Hepatocyte (in vitro differentiated cells): ENCODE data around the gene ARHGAP30. TPM values are rescaled to one million over a fixed set of nuclear protein-coding genes. Genes with fewer than 3 reads are reported as not detected.

Experiments
- DNase-seq: peaks from one replicate; pipeline ENCODE4 v3.0.0-alpha.2; 2016; ENCODE audit warnings: low spot score
- H2AFZ ChIP-seq: fragments of 200-600 bp; sonication (generic); 2 replicates; pipeline ENCODE4 v1.6.0; 2016; ENCODE audit warnings: antibody characterized with exemption, mild to moderate bottlenecking
- H3K27ac ChIP-seq: fragments of 200-600 bp; sonication (generic); 2 replicates; pipeline ENCODE4 v1.5.1; 2016; ENCODE audit warnings: mild to moderate bottlenecking
- H3K27me3 ChIP-seq: fragments of 200-600 bp; sonication (generic); 2 replicates; pipeline ENCODE4 v1.6.1; 2016
- H3K36me3 ChIP-seq: fragments of 200-600 bp; sonication (generic); replicated peaks from 2 replicates; pipeline ENCODE4 v1.5.1; 2016; ENCODE audit warnings: low read depth; ENCODE audit not compliant: insufficient read depth
- H3K4me1 ChIP-seq: fragments of 200-600 bp; sonication (generic); 2 replicates; pipeline ENCODE4 v1.5.1; 2016; ENCODE audit warnings: mild to moderate bottlenecking, moderate library complexity; ENCODE audit not compliant: insufficient read depth
- H3K4me2 ChIP-seq: fragments of 200-600 bp; sonication (generic); 2 replicates; pipeline ENCODE4 v1.6.0; 2016
- H3K4me3 ChIP-seq: fragments of 200-600 bp; sonication (generic); 2 replicates; pipeline ENCODE4 v1.5.1; 2016; ENCODE audit warnings: mild to moderate bottlenecking
- H3K79me2 ChIP-seq: fragments of 200-600 bp; sonication (generic); 2 replicates; pipeline ENCODE4 v1.6.0; 2017; ENCODE audit warnings: mild to moderate bottlenecking
- H3K9me2 ChIP-seq: fragments of 200-600 bp; sonication (generic); replicated peaks from 2 replicates; pipeline ENCODE4 v1.6.0; 2017; ENCODE audit warnings: mild to moderate bottlenecking; ENCODE audit not compliant: insufficient read depth
- H3K9me3 ChIP-seq: fragments of 200-600 bp; sonication (generic); 2 replicates; pipeline ENCODE4 v1.5.1; 2016; ENCODE audit warnings: low read depth, mild to moderate bottlenecking
- H4K20me1 ChIP-seq: fragments of 200-600 bp; sonication (generic); 2 replicates; pipeline ENCODE4 v1.6.0; 2016; ENCODE audit warnings: mild to moderate bottlenecking; ENCODE audit not compliant: insufficient read depth, poor library complexity, severe bottlenecking
- EZH2 ChIP-seq: fragments of 200-600 bp; sonication (generic); IDR thresholded peaks from 2 replicates; pipeline ENCODE4 v1.6.1; 2016; ENCODE audit warnings: antibody characterized with exemption, mild to moderate bottlenecking, borderline replicate concordance
- EZH2phosphoT487 ChIP-seq: fragments of 200-600 bp; sonication (generic); IDR thresholded peaks from one replicate; pipeline ENCODE4 v1.6.1; 2018; ENCODE audit warnings: antibody characterized with exemption, mild to moderate bottlenecking, low read depth, moderate library complexity; ENCODE audit not compliant: unreplicated experiment, severe bottlenecking
- WGBS: methylation state at CpG from one replicate; pipeline ENCODE4 v1.1.6; 2016; ENCODE audit warnings: low lambda C conversion rate; ENCODE audit errors: missing lambda C conversion rate; 5-methylcytosine and 5-hydroxymethylcytosine counted together
- polyA plus RNA-seq: library from polyadenylated mRNA; unstranded; fragments of >200 nt; fragmentation: Nextera tagmentation; extraction: Ambion mirVana; gene quantifications from 2 replicates; pipeline ENCODE4 v1.2.1, GENCODE V29; 2016
- total RNA-seq: library from RNA; depleted of rRNA; stranded (reverse); fragments of >200 nt; gene quantifications from 2 replicates; pipeline ENCODE4 v1.2.3, GENCODE V29; 2014
- TF ChIP-seq, protein P1 (sequence below): fragments of 200-600 bp; sonication (generic); IDR thresholded peaks from 2 replicates; pipeline ENCODE4 v1.5.1; 2016; ENCODE audit warnings: antibody characterized with exemption, mild to moderate bottlenecking; ENCODE audit not compliant: poor library complexity

ARHGAP30 gene
- total and polyA plus RNA-seq, 2 experiments from 2014 or later = 0.80 to 1.7 TPM

DNA sequence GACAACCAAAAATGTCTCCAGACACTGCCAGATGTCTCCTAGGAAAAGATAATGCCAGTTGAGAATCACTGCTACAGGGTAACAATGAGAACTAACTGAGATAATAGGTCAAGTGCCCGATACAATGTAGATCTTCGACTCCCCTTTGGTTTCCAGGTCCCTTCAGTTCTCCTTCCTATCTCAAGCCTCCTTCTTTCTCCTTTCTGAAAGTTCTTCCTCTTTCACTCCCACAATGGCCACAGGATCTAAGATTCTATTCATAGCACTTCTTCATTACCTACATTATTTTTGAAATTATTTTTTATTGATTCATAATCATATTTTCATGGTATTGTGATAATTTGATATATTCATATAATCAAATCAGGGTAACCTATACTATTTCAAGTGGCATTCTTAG, 41.8 kb upstream of the ARHGAP30 start:
- DNase-seq = no peak
- Histone ChIP-seq H3K79me2 (peaks cover 97% of the 10 kb centered on the region), H3K9me2 (no peaks in the 10 kb centered on the region), H3K4me3 (no peak overlapping the region), H3K4me1 (peaks cover 6% of the 10 kb centered on the region), H2AFZ (no peak overlapping the region), H3K36me3 (no peaks in the 10 kb centered on the region), H3K27ac (no peak overlapping the region), H3K27me3 (no peaks in the 10 kb centered on the region), H4K20me1 (peaks cover 10% of the 10 kb centered on the region), H3K9me3 (no peaks in the 10 kb centered on the region), H3K4me2 (no peak overlapping the region)
- 95% methylated on average over 2 of the region's 2 CpGs for WGBS
- TF ChIP-seq, protein P1, sequence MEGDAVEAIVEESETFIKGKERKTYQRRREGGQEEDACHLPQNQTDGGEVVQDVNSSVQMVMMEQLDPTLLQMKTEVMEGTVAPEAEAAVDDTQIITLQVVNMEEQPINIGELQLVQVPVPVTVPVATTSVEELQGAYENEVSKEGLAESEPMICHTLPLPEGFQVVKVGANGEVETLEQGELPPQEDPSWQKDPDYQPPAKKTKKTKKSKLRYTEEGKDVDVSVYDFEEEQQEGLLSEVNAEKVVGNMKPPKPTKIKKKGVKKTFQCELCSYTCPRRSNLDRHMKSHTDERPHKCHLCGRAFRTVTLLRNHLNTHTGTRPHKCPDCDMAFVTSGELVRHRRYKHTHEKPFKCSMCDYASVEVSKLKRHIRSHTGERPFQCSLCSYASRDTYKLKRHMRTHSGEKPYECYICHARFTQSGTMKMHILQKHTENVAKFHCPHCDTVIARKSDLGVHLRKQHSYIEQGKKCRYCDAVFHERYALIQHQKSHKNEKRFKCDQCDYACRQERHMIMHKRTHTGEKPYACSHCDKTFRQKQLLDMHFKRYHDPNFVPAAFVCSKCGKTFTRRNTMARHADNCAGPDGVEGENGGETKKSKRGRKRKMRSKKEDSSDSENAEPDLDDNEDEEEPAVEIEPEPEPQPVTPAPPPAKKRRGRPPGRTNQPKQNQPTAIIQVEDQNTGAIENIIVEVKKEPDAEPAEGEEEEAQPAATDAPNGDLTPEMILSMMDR = no peak
- TF ChIP-seq EZH2phosphoT487 = no peak
- TF ChIP-seq EZH2 = no peak

DNA sequence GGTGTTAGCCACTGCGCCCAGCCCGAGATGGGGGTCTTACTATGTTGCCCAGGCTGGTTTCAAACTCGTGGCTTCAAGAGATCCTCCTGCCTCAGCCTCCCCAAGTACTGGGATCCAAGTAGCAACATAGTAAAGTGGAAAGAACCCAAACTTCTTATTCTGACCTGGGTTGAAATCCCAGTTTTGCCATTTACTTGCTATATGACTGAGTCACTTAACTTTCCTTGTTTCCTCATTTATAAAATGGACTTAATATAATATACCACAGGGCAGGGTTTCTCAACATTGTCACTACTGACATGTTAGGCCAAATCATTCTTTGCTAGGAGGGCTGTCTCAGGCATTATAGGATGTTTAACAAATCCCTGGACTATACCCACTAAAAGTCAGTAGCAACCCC, 41.4 kb upstream of the ARHGAP30 start:
- Histone ChIP-seq H3K9me2 (no peaks in the 10 kb centered on the region), H3K27me3 (no peaks in the 10 kb centered on the region), H3K4me1 (peaks cover 2% of the 10 kb centered on the region), H4K20me1 (peaks cover 10% of the 10 kb centered on the region), H3K27ac (no peak overlapping the region), H3K36me3 (no peaks in the 10 kb centered on the region), H3K79me2 (peaks cover 97% of the 10 kb centered on the region), H3K4me2 (no peak overlapping the region), H2AFZ (no peak overlapping the region), H3K9me3 (no peaks in the 10 kb centered on the region), H3K4me3 (no peak overlapping the region)
- no peak for TF ChIP-seq EZH2phosphoT487
- TF ChIP-seq EZH2 = no peak
- 100% methylated on average over 3 of the region's 3 CpGs for WGBS
- no peak for DNase-seq

DNA sequence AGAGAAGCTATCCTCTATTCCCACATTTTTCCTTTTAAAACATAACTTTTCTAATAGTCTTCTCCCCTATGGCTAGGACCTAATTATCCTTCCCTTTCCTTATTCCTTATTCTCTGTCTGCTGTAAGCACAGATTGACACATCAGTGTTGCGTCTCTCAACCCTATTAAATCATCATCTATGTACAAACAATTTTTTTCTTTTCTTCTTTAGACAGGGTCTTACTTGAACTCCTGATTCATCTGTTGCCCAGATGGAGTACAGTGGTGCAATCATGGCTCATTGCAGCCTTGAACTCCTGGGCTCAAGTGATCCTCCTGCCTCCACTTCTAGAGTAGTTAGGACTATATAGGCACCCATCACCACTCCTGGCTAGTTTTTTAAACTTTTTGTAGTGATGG, 36.7 kb upstream of the ARHGAP30 start:
- DNase-seq = no peak
- no peaks in the 10 kb centered on the region for H3K27me3 ChIP-seq
- no peak overlapping the region for H3K4me3 ChIP-seq
- TF ChIP-seq, protein P1 = no peak
- TF ChIP-seq EZH2phosphoT487 = no peak
- no peak for TF ChIP-seq EZH2
- no peaks in the 10 kb centered on the region for H3K9me2 ChIP-seq
- 94% methylated on average over 1 of the region's 1 CpG for WGBS
- no peaks in the 10 kb centered on the region for H3K9me3 ChIP-seq
- no peak overlapping the region for H3K4me2 ChIP-seq
- peaks cover 68% of the 10 kb centered on the region for H3K79me2 ChIP-seq
- H4K20me1 ChIP-seq = peaks cover 5% of the 10 kb centered on the region
- no peak overlapping the region for H3K27ac ChIP-seq
- no peak overlapping the region for H2AFZ ChIP-seq
- no peaks in the 10 kb centered on the region for H3K36me3 ChIP-seq
- H3K4me1 ChIP-seq = no peaks in the 10 kb centered on the region

GRCh38 chr1:161100556-161100955, 30.9 kb upstream of the ARHGAP30 start:
- Histone ChIP-seq H3K79me2 (peaks cover 12% of the 10 kb centered on the region), H3K9me2 (no peaks in the 10 kb centered on the region), H3K36me3 (no peaks in the 10 kb centered on the region), H2AFZ (no peak overlapping the region), H3K27ac (no peak overlapping the region), H3K27me3 (no peaks in the 10 kb centered on the region), H3K4me1 (peaks cover 8% of the 10 kb centered on the region), H3K4me2 (no peak overlapping the region), H3K4me3 (no peak overlapping the region), H4K20me1 (peaks cover 3% of the 10 kb centered on the region), H3K9me3 (no peaks in the 10 kb centered on the region)
- WGBS = 96% methylated on average over 2 of the region's 2 CpGs
- TF ChIP-seq, protein P1 = no peak
- TF ChIP-seq EZH2 = no peak
- TF ChIP-seq EZH2phosphoT487 = no peak
- no peak for DNase-seq
